AG04450 (cell line): Measurements from ENCODE around the gene CEACAM1. TPM values are rescaled to one million over a fixed set of nuclear protein-coding genes. Genes with fewer than 3 reads are reported as not detected.
"Not testable (repeated sequence)": the region's sequence is repeated elsewhere in the genome, so short reads cannot be mapped to it uniquely, and the experiment has no call there.

ENCODE experiments used
- CTCF ChIA-PET: fragments of 300-600, 350-600 bp; formaldehyde crosslinking; extraction: SDS; loops from one replicate; lab custom pipeline; 2022; ENCODE audit warnings: antibody characterized with exemption, inconsistent platforms; lab: Charles Lee
- POLR2A ChIA-PET: fragments of 350-600 bp; formaldehyde crosslinking; extraction: SDS; loops from one replicate; lab custom pipeline; 2021; ENCODE audit warnings: antibody characterized with exemption, inconsistent platforms; lab: Yijun Ruan, JAX
- DNase-seq: peaks from one replicate; pipeline ENCODE4 v3.0.0-alpha.2; 2011; ENCODE audit warnings: low read depth, low spot score
- H3K27ac ChIP-seq: one replicate; pipeline ENCODE4 v1.5.1; 2012; ENCODE audit warnings: low read depth, low read length, control low read depth
- H3K27me3 ChIP-seq: one replicate; pipeline ENCODE4 v1.6.0; 2012; ENCODE audit warnings: low read length; ENCODE audit not compliant: control insufficient read depth, insufficient read depth
- H3K4me3 ChIP-seq: 2 replicates; pipeline ENCODE4 v1.5.1; 2011; ENCODE audit warnings: mild to moderate bottlenecking, low read depth, low read length, control low read depth
- H3K9me3 ChIP-seq: 2 replicates; pipeline ENCODE4 v1.5.1; 2012; ENCODE audit warnings: low read length; ENCODE audit not compliant: control insufficient read depth, insufficient read depth
- polyA plus RNA-seq: library from polyadenylated mRNA; depleted of rRNA; stranded (reverse); fragments of >200 nt; gene quantifications from 2 replicates; pipeline ENCODE4 v1.2.3, GENCODE V29; 2011
- TF ChIP-seq, protein P1 (sequence below): IDR thresholded peaks from 2 replicates; pipeline ENCODE4 v1.5.1; 2011; ENCODE audit warnings: low read depth, low read length, control low read depth, inconsistent platforms

The CEACAM1 gene
- polyA plus RNA-seq, 1 experiment: not detected

DNA sequence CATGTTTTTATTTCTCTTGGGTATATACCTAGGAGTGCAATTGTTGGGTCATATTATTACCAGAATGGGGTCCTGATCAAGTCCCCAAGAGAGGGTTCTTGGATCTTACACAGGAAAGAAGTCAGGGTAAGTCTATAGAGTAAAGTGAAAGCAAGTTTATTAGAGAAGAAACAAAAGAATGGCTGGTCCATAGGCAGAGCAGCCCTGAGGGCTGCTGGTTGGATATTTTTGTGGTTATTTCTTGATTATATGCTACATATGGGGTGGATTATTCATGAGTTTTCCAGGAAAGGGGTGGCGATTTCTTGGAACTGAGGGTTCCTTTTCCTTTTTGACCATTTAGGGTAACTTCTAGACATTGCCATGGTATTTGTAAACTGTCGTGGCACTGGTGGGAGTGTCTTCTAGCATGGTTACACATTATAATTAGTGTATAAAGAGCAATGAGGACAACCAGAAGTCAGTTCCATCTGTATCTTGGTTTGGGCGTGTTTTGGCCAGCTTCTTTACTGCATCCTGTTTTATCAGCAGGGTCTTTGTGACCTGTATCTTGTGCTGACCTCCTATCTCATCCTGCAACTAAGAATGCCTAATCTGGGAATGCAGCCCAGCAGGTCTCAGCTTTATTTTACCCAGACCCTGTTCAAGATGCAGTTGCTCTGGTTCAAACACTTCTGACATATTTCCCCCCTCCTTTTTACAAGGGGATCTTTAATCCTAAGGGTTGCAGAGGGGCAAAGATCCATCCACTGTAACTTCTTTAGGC is 41.1 kb downstream of the CEACAM1 start:
- CTCF ChIA-PET: interaction anchor here (1.3 kb wide), 1 partner anchor 47 kb away, joined by 4 read pairs; no protein-coding TSS in a partner anchor
- Histone ChIP-seq H3K27me3 (no peaks in the 10 kb centered on the region), H3K4me3 (no peak overlapping the region), H3K27ac (no peak overlapping the region), H3K9me3 (no peaks in the 10 kb centered on the region)
- POLR2A ChIA-PET: no interaction called here
- DNase-seq: no peak
- TF ChIP-seq, protein P1, sequence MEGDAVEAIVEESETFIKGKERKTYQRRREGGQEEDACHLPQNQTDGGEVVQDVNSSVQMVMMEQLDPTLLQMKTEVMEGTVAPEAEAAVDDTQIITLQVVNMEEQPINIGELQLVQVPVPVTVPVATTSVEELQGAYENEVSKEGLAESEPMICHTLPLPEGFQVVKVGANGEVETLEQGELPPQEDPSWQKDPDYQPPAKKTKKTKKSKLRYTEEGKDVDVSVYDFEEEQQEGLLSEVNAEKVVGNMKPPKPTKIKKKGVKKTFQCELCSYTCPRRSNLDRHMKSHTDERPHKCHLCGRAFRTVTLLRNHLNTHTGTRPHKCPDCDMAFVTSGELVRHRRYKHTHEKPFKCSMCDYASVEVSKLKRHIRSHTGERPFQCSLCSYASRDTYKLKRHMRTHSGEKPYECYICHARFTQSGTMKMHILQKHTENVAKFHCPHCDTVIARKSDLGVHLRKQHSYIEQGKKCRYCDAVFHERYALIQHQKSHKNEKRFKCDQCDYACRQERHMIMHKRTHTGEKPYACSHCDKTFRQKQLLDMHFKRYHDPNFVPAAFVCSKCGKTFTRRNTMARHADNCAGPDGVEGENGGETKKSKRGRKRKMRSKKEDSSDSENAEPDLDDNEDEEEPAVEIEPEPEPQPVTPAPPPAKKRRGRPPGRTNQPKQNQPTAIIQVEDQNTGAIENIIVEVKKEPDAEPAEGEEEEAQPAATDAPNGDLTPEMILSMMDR: no peak

DNA sequence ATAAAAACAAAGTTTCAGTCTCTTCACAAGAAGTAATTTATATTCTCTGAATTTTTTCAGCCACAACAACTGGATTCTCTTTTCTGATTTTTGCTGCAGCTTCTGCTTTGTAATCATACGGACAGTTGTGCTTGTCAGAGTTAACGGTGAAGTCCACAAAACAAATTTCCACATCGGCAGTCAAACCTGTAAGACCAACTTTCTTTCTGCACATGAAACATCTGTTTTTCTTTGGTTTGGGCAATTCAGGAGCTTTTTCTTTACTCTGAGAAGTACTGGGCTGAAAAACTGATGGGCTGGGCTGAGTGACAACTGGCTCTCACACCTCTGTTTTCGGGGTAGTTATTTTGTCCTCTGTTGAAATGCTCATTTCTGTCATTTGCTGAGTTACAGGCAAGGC is 43.2 kb downstream of the CEACAM1 start:
- DNase-seq, POLR2A ChIA-PET: not testable (repeated sequence)
- CTCF ChIA-PET: interaction anchor here (1.2 kb wide), 1 partner anchor 44 kb away, joined by 3 read pairs; no protein-coding TSS in a partner anchor

DNA sequence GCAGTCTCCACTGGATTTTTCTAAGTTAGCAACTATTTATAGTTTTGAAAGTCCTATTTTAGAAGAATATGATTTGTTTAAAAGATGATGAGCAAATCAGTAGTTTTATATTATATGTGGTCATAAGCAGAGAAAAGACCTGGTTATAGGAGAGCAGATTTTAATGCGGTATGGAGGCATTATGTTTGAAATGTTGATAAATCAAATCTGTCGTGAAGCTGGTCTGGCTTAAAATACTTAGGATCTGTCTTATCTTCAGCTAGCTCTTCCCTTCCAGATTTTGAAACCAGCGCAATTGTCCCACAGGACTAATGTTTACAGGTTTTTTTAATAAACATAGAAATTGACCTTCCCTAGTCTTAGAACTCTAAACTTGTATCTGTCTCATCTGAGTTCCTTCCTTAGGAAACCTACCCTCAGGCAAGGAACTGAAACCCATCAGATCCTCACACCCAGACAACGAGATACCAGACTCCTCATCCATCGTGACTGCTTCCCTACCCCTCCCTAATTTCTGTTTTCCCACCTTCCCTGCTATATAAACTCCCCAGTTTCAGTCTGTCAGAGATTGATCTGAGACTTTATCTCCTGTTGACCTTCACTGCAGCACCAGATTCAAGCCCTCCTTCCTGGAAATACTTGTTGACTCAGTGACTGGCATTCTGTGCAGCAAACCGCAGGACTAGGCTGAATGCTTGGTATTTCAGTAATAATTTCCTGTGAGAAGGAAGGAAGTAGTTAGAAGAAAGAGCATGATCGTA is 47.8 kb downstream of the CEACAM1 start:
- no peak for DNase-seq
- Histone ChIP-seq H3K27me3 (peaks cover 3% of the 10 kb centered on the region), H3K4me3 (no peak overlapping the region), H3K27ac (no peak overlapping the region), H3K9me3 (no peaks in the 10 kb centered on the region)
- TF ChIP-seq, protein P1: no peak
- ChIA-PET CTCF (interaction anchor here (2.2 kb wide), 1 partner anchor 40 kb away, joined by 6 read pairs; no protein-coding TSS in a partner anchor), POLR2A (no interaction called here)

More for the DNA sequence above, 43.2 kb downstream of the CEACAM1 start:
- not testable (repeated sequence) for H3K4me3 ChIP-seq, H3K27ac ChIP-seq, H3K27me3 ChIP-seq, H3K9me3 ChIP-seq

DNA sequence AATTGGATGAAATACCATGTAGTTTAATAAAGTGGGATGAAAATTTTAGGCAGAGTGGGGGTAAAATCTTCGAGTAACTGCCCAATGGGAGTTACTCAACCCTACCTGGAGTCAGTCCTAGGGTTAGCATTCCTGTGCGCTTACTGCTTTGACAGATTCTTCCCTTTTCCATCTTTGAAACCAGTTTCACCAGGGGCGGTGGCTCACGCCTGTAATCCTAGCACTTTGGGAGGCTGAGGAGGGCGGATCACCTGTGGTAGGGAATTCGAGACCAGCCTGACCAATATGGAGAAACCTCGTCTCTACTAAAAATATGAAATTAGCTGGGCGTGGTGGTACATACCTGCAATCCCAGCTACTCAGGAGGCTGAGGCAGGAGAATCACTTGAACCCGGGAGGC is 48.5 kb downstream of the CEACAM1 start:
- H3K27me3 ChIP-seq: peaks cover 6% of the 10 kb centered on the region
- POLR2A ChIA-PET: no interaction called here
- H3K4me3 ChIP-seq: no peak overlapping the region
- DNase-seq: no peak
- TF ChIP-seq, protein P1: no peak
- CTCF ChIA-PET: interaction anchor here (2.2 kb wide), 1 partner anchor 40 kb away, joined by 6 read pairs; no protein-coding TSS in a partner anchor
- H3K9me3 ChIP-seq: no peaks in the 10 kb centered on the region
- no peak overlapping the region for H3K27ac ChIP-seq

DNA sequence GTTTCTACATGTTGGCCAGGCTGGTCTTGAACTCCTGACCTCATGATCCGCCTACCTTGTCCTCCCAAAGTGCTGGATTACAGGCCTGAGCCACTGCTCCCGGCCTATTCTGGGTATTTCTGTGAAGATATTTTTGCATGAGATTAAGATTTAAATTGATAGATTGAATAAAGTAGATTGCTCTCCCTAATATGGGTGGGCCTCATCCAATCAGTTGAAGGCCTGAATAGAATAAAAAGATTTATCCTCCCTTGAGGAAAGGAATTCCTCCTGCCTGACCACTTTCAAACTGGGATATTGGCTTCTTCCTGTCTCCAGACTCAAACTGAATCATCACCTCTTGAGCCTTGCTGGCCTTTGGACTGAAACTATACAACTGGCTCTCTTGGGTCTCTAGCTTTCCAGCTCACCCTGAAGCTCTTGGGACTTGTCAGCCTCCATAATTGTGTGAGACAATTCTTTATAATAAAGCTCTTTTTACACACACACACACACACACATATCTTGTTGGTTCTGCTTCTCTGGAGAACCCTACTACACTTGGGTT is 49.4 kb downstream of the CEACAM1 start:
- Histone ChIP-seq H3K27me3 (peaks cover 7% of the 10 kb centered on the region), H3K4me3 (no peak overlapping the region), H3K27ac (no peak overlapping the region), H3K9me3 (no peaks in the 10 kb centered on the region)
- no peak for DNase-seq
- ChIA-PET CTCF (interaction anchor here (2.2 kb wide), 1 partner anchor 39 kb away, joined by 6 read pairs; no protein-coding TSS in a partner anchor), POLR2A (no interaction called here)
- TF ChIP-seq, protein P1: no peak
